ENCODE data around the gene DIDO1. TPM values are rescaled to one million over a fixed set of nuclear protein-coding genes. Genes with fewer than 3 reads are reported as not detected.
A peak's percentile ranks its signal among the peaks of the same experiment; 100 is the strongest.

The DIDO1 gene
- total RNA-seq, 1 donor from 2014 or later, result 58.1 TPM

DNA sequence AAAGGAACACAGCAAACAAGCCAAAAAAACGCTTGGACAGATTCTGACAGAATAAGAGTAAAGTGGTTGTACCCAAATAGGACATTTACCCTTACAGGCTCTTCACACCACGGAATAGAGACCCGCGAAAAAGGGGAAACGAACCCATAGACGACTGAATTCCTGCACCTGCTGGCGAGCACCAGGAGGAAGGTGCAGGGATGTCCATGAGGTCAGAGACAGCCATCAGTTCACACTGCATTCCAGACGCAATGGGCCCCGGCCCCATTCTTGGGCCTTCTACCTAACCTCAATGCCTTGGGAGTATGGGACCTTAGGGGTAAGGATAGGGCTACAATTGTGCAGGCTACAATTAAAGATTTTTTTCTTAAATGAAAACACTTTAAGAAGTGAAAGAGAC, 5.2 kb upstream of the DIDO1 start:
- Mint-ChIP-seq H3K9me3 (no peaks in the 10 kb centered on the region), H3K36me3 (peaks cover 3% of the 10 kb centered on the region), H3K4me1 (ENCODE audit: unreplicated experiment) (peaks cover 37% of the 10 kb centered on the region), H3K27me3 (no peaks in the 10 kb centered on the region), H3K4me3 (no peak overlapping the region), H3K27ac (no peak overlapping the region)
- TF ChIP-seq, protein P1, sequence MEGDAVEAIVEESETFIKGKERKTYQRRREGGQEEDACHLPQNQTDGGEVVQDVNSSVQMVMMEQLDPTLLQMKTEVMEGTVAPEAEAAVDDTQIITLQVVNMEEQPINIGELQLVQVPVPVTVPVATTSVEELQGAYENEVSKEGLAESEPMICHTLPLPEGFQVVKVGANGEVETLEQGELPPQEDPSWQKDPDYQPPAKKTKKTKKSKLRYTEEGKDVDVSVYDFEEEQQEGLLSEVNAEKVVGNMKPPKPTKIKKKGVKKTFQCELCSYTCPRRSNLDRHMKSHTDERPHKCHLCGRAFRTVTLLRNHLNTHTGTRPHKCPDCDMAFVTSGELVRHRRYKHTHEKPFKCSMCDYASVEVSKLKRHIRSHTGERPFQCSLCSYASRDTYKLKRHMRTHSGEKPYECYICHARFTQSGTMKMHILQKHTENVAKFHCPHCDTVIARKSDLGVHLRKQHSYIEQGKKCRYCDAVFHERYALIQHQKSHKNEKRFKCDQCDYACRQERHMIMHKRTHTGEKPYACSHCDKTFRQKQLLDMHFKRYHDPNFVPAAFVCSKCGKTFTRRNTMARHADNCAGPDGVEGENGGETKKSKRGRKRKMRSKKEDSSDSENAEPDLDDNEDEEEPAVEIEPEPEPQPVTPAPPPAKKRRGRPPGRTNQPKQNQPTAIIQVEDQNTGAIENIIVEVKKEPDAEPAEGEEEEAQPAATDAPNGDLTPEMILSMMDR (conservative IDR thresholded peaks at IDR 0.05), result no peak
- DNase-seq (ENCODE audit: extremely low spot score, unreplicated experiment), result no peak

DNA sequence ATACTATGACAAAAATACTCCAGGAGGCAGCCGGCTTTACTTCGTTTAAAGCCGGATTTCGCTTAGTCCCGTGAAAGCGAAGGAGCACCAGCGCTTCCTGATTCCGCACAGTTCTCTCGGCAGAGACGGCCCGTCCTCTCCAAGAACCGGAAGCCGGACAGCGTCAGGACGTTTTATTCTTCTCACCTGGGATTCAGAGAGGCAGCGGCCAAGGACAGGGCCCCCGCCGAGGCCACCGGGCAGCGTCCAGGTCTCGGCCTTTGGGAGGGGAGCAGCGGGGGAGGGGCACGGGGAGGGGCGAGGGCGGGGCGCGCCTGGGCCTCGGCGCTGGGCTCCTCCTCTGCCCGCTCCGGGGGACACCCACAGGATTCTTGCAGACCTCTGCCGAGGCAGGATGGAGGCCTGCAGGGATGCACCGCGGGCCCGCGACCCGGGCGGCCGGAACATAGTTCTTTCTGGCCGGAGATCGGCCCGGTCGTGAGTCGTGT, 2.8 kb upstream of the DIDO1 start:
- Mint-ChIP-seq H3K27me3 (no peaks in the 10 kb centered on the region), H3K27ac (peak overlapping the region; percentile 80), H3K4me3 (peak overlapping the region; percentile 93), H3K4me1 (ENCODE audit: unreplicated experiment) (peaks cover 50% of the 10 kb centered on the region), H3K9me3 (no peaks in the 10 kb centered on the region), H3K36me3 (peaks cover 3% of the 10 kb centered on the region)
- TF ChIP-seq, protein P1 (conservative IDR thresholded peaks at IDR 0.05), result no peak
- DNase-seq (ENCODE audit: extremely low spot score, unreplicated experiment), result no peak

DNA sequence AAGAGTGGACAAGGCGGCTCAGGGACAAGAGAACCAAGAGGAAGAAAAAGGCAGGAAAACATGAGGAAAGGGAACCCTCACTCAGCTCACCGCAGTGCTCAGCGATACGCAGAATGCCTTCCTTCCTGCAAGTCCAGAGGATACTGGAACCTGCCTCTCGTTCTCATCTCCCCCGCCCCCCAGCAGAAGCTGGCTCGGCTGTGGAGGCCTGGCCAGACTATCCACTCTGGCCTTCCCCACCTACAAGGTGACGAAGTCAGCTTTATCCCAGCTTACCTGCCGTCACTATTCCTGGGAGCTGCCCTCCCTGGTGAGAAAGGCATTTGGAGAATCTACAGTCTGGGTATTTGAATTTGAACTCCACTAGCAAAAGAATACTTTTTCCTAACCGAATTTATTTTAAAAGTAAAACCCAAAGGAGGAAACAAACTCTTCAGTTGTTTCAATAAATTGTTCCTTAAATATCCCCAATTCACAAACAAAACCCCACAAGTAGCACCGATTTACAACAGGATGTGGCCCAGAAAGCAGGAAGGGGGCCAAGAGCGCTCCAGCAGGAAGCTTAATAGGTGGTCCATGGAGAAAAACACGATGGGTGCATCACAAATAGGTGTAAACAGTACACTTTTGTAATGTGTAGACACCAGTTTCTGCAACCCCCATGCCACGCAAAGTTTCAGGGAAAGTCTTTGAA, 2.1 kb upstream of the DIDO1 start:
- H3K27me3 Mint-ChIP-seq, result no peaks in the 10 kb centered on the region
- peaks cover 3% of the 10 kb centered on the region for H3K36me3 Mint-ChIP-seq
- peak overlapping the region; percentile 80 for H3K27ac Mint-ChIP-seq
- H3K9me3 Mint-ChIP-seq, result no peaks in the 10 kb centered on the region
- H3K4me3 Mint-ChIP-seq, result peak overlapping the region; percentile 93
- no peak for DNase-seq (ENCODE audit: extremely low spot score, unreplicated experiment)
- TF ChIP-seq, protein P1 (conservative IDR thresholded peaks at IDR 0.05), result no peak
- H3K4me1 Mint-ChIP-seq (ENCODE audit: unreplicated experiment), result peaks cover 54% of the 10 kb centered on the region

DNA sequence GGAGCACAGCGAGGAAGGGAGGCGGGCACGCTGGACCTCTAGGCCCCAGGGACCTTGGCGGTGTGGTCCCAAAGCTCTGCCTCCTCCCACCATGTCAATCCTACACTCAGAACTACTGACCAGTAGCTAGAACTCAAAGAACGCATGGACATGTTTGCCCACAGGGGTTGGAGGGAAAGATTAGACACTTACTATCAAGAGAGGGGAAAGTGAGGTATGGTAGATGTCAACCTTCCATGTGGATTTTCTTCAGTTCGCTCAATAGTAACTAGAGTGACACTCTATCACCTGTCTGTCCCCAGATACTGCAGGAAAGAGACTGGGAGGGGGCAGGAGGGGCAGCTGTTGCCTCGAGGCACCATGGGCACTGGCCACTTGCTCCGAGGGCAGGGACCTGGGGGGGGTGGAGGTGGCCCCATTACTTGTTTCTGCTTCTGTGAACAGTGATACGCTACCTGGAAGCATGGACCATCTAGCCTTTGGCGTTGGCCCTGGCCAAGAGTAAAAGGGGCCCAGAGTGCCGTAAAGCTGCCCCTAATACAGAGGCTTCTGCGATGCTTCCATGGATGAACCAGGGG, 912 bp upstream of the DIDO1 start:
- Mint-ChIP-seq H3K27me3 (no peaks in the 10 kb centered on the region), H3K36me3 (peaks cover 3% of the 10 kb centered on the region), H3K4me3 (peak overlapping the region; percentile 93), H3K4me1 (ENCODE audit: unreplicated experiment) (peaks cover 59% of the 10 kb centered on the region), H3K9me3 (no peaks in the 10 kb centered on the region), H3K27ac (peak overlapping the region; percentile 93)
- TF ChIP-seq, protein P1 (conservative IDR thresholded peaks at IDR 0.05), result no peak
- DNase-seq (ENCODE audit: extremely low spot score, unreplicated experiment), result no peak

DNA sequence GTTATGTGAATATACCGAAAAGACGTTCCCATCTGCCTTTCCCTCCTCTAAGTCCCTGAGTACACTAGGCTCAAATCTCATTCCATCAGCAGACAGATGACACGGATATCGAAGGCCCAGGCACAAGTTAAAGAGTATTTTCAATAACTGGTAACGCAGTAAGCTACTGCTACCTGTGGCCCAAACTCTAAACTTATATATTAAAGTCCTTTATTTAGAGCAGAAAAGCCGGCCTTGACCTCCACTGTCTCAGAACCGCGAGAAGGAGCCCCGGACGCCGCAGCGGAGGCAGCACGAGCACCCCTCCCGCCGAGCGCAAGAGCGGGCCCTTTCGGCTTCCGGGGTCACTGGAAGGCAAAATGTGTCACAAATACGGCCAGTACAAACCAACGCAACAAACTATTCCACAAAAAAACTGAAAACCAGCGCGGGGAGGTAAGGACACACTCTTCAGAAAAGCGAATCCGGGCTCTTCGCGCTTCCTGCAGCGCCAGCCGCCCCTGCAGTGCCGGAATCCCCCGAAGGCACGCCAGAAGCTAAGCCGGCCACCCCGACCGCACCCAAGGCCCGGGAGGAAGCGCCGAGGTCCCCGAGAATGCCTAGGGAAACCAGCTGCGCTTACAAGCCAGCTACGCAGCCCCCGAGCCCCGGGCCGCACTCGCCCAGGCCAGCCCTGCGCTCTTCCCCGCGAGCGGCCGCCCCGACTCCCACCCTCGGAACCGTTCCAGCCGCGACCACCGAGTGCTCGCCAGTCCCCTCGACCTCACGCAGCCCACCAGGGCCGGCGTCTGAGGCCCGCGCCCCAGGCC, 681 bp downstream of the DIDO1 start:
- H3K9me3 Mint-ChIP-seq, result no peaks in the 10 kb centered on the region

More for the DNA sequence above, 681 bp downstream of the DIDO1 start:
- peak overlapping the region; percentile 89 for H3K4me3 Mint-ChIP-seq
- H3K27ac Mint-ChIP-seq, result peak overlapping the region; percentile 89
- H3K36me3 Mint-ChIP-seq, result peaks cover 3% of the 10 kb centered on the region
- no peaks in the 10 kb centered on the region for H3K27me3 Mint-ChIP-seq
- no peak for DNase-seq (ENCODE audit: extremely low spot score, unreplicated experiment)
- peaks cover 58% of the 10 kb centered on the region for H3K4me1 Mint-ChIP-seq (ENCODE audit: unreplicated experiment)
- TF ChIP-seq, protein P1 (conservative IDR thresholded peaks at IDR 0.05), result no peak

Measured in type B pancreatic cell (in vitro differentiated cells).